ENCODE measurements around the gene TRPM3. TPM values are rescaled to one million over a fixed set of nuclear protein-coding genes. Genes with fewer than 3 reads are reported as not detected.

TRPM3 gene
- total RNA-seq, 4 donors from 2014 or later = 0.11 to 1.3 (median 0.21) TPM

DNA sequence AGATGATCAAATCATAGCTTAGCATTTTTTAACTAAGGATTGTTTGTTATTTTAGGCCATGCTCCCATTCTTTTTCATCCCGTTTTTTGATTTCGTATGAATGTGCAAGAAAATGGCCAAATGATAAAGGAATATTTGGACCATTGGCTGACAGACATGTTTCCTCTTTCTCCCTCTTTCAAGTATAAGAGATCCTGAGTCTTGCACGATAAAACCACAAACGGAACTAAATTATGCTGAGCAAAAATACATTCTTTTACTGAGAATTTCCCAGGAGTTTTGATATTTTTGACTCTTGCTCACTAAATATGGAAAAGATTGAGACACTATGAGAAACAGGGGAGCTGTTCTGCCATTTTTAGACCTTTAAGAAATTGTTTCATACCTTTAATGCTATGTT, 616.6 kb downstream of the TRPM3 start:
- no peak overlapping the region for H3K27ac ChIP-seq
- 57% methylated on average over 4 of the region's 4 CpGs for WGBS
- no peak overlapping the region for H3K4me3 ChIP-seq
- no peak for DNase-seq (ENCODE audit: low spot score in 2 of 2)
- no peaks in the 10 kb centered on the region for H3K27me3 ChIP-seq
- TF ChIP-seq, protein P1, sequence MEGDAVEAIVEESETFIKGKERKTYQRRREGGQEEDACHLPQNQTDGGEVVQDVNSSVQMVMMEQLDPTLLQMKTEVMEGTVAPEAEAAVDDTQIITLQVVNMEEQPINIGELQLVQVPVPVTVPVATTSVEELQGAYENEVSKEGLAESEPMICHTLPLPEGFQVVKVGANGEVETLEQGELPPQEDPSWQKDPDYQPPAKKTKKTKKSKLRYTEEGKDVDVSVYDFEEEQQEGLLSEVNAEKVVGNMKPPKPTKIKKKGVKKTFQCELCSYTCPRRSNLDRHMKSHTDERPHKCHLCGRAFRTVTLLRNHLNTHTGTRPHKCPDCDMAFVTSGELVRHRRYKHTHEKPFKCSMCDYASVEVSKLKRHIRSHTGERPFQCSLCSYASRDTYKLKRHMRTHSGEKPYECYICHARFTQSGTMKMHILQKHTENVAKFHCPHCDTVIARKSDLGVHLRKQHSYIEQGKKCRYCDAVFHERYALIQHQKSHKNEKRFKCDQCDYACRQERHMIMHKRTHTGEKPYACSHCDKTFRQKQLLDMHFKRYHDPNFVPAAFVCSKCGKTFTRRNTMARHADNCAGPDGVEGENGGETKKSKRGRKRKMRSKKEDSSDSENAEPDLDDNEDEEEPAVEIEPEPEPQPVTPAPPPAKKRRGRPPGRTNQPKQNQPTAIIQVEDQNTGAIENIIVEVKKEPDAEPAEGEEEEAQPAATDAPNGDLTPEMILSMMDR (IDR thresholded peaks at IDR 0.05) = no peak
- no peak for TF ChIP-seq POLR2A (IDR thresholded peaks at IDR 0.05)
- TF ChIP-seq EP300 (IDR thresholded peaks at IDR 0.05) = no peak
- TF ChIP-seq POLR2AphosphoS5 (IDR thresholded peaks at IDR 0.05) = no peak
- no peaks in the 10 kb centered on the region for H3K36me3 ChIP-seq
- H3K9me3 ChIP-seq = no peaks in the 10 kb centered on the region
- peaks cover 3% of the 10 kb centered on the region for H3K4me1 ChIP-seq

DNA sequence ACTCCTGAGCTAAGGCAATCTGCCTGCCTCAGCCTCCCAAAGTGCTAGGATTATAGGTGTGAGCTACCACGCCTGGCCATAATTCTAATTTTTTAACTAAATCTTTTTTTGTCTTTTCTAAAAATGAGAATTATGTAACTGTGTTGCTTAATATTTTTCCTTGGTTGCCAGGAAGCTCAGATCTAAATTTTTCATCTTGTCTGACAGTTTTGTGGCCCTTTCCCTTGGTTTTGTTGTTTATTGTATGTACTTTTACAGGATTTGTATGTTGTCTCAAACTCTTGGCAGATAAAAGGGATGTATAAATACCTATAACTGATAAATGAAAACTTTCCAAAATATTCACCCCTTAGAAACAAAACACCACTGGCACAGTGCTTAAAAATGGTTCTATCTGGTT, 618.7 kb downstream of the TRPM3 start:
- peaks cover 3% of the 10 kb centered on the region for H3K4me1 ChIP-seq
- TF ChIP-seq EP300 (IDR thresholded peaks at IDR 0.05) (no peak), POLR2AphosphoS5 (IDR thresholded peaks at IDR 0.05) (no peak), POLR2A (IDR thresholded peaks at IDR 0.05) (no peak)
- TF ChIP-seq, protein P1 (IDR thresholded peaks at IDR 0.05) = no peak
- no peaks in the 10 kb centered on the region for H3K9me3 ChIP-seq
- H3K27me3 ChIP-seq = no peaks in the 10 kb centered on the region
- no peak overlapping the region for H3K27ac ChIP-seq
- no peak overlapping the region for H3K4me3 ChIP-seq
- 34% methylated on average over 1 of the region's 1 CpG for WGBS
- H3K36me3 ChIP-seq = no peaks in the 10 kb centered on the region
- no peak for DNase-seq (ENCODE audit: low spot score in 2 of 2)

DNA sequence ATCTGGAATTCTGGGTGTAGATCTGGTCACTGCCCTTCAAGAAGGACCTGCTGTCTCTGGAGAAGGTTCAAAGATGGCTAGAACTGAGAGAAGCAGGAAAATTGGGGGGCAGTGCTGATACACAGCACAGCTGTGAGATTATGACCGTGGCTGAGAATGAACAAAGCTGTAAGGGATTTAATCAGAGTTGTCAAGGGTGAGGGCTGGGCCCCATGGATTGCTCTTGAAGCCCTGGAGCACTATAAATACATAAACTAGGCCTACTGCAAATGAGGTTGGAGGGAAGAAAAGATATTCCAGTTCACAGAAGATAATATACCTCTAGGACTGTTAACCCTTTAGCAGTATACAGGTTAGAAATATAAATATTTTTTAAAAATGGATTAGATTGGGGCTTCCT, 620.6 kb downstream of the TRPM3 start:
- peaks cover 4% of the 10 kb centered on the region for H3K4me1 ChIP-seq
- no peak for DNase-seq (ENCODE audit: low spot score in 2 of 2)
- H3K36me3 ChIP-seq = no peaks in the 10 kb centered on the region
- WGBS = 71% methylated on average over 1 of the region's 1 CpG
- TF ChIP-seq EP300 (IDR thresholded peaks at IDR 0.05) = no peak
- TF ChIP-seq, protein P1 (IDR thresholded peaks at IDR 0.05) = no peak
- no peak for TF ChIP-seq POLR2AphosphoS5 (IDR thresholded peaks at IDR 0.05)
- no peak for TF ChIP-seq POLR2A (IDR thresholded peaks at IDR 0.05)
- no peaks in the 10 kb centered on the region for H3K9me3 ChIP-seq
- H3K27me3 ChIP-seq = no peaks in the 10 kb centered on the region
- no peak overlapping the region for H3K27ac ChIP-seq
- H3K4me3 ChIP-seq = no peak overlapping the region

DNA sequence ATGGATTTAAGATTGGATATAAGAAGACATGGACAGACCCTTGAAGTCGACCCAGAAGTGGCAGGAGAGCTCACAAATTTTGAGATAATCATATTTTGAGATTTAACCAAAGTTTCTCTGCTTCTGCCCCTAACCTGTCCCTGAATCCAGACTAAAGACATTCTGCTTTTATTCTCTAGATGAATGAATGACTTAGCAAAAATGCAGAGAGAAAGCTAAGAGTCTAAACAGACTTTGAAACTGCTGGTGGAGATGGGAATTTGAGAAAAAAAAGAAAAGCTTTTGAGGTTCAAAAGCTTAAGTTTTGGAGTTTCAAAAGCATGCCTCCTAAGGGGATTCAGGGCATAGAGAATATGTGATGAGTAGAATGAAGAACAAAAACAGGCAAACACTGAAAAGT, 621.8 kb downstream of the TRPM3 start:
- peaks cover 13% of the 10 kb centered on the region for H3K4me1 ChIP-seq
- H3K4me3 ChIP-seq = no peak overlapping the region
- H3K27ac ChIP-seq = no peak overlapping the region
- DNase-seq (ENCODE audit: low spot score in 2 of 2) = no peak
- no peaks in the 10 kb centered on the region for H3K9me3 ChIP-seq
- TF ChIP-seq EP300 (IDR thresholded peaks at IDR 0.05) (no peak), POLR2A (IDR thresholded peaks at IDR 0.05) (no peak), POLR2AphosphoS5 (IDR thresholded peaks at IDR 0.05) (no peak)
- TF ChIP-seq, protein P1 (IDR thresholded peaks at IDR 0.05) = no peak
- no peaks in the 10 kb centered on the region for H3K27me3 ChIP-seq
- no peaks in the 10 kb centered on the region for H3K36me3 ChIP-seq
- WGBS = 76% methylated on average over 1 of the region's 1 CpG

DNA sequence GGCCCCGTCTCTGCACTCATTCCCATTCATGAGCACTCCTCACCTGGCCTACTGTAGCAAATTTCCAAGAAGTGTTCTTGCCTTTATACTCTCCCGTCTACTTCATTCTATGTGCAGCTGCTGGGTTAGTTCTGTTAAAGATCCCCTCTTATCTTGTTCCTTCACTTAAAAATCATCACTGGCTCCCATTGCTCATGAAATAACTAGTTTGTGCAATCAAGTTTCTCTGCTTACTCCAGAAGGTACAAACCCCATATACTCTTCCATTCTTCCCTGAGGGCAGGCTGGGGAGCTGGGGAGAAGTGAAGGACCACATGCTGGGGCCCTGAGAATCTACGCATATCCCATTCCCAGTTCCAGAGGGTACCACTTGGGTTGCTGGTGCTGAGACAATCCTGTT, 622.6 kb downstream of the TRPM3 start:
- H3K9me3 ChIP-seq = no peaks in the 10 kb centered on the region
- peaks cover 14% of the 10 kb centered on the region for H3K4me1 ChIP-seq
- TF ChIP-seq EP300 (IDR thresholded peaks at IDR 0.05) = no peak
- TF ChIP-seq POLR2A (IDR thresholded peaks at IDR 0.05) = no peak
- TF ChIP-seq POLR2AphosphoS5 (IDR thresholded peaks at IDR 0.05) = no peak
- no peaks in the 10 kb centered on the region for H3K36me3 ChIP-seq
- DNase-seq (ENCODE audit: low spot score in 2 of 2) = no peak
- H3K27me3 ChIP-seq = no peaks in the 10 kb centered on the region
- no peak overlapping the region for H3K27ac ChIP-seq
- 95% methylated on average over 3 of the region's 3 CpGs for WGBS
- no peak overlapping the region for H3K4me3 ChIP-seq

DNA sequence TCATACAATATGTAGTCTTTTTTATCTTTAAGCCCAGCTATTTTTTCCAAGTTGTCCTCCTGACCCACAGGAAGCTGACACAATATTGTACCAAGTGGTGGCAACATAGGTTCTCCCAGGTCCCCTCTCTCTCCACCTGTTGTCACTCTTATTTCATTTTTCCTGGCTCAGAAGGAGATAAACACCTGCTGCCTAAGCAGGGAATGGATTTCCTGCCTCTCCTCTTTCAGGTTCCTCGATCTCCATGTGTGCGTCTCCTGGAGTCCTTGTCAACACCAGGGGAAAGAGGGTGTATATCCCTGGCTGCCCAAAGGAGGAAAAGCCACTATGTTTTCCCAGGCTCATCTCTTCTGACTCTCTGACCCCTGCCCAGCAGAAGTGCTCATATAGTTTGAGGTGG, 625.2 kb downstream of the TRPM3 start:
- WGBS = 88% methylated on average over 2 of the region's 2 CpGs
- no peak for DNase-seq (ENCODE audit: low spot score in 2 of 2)
- Histone ChIP-seq H3K27ac (no peak overlapping the region), H3K4me1 (peaks cover 22% of the 10 kb centered on the region), H3K4me3 (no peak overlapping the region), H3K27me3 (no peaks in the 10 kb centered on the region), H3K9me3 (no peaks in the 10 kb centered on the region), H3K36me3 (no peaks in the 10 kb centered on the region)
- no peak for TF ChIP-seq EP300 (IDR thresholded peaks at IDR 0.05)
- no peak for TF ChIP-seq POLR2AphosphoS5 (IDR thresholded peaks at IDR 0.05)
